Astrocyte (in vitro differentiated cells and primary cell): Measurements from ENCODE around the gene HMX1.

Experiments used
- EZH2 ChIP-seq: IDR thresholded peaks from 2 replicates; pipeline ENCODE4 v1.6.1; 2012; ENCODE audit warnings: mild to moderate bottlenecking, low read length, inconsistent platforms; ENCODE audit not compliant: insufficient read depth
- TF ChIP-seq, protein P1 (sequence below): IDR thresholded peaks from 2 replicates; pipeline ENCODE4 v1.5.1; 2011; ENCODE audit warnings: low read depth, mild to moderate bottlenecking, inconsistent platforms, low read length, moderate library complexity; ENCODE audit not compliant: insufficient read depth

DNA sequence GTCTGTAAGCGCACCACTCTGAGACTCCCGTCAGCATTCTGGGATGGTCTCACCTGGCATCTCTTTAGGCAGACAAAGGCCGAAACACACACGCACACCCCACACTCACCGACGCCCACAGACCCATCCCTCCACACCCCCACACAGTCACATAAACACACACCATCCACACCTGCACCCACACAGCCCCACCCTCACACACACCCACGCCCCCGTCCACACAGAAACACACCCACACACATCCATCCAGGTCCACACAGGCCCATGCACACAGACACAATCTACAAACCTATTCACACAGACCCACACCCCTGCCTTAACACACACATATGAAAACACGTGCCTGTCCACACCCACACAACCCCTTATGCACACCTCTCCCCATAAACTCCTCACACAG lies 9.2 kb upstream of the HMX1 start:
- TF ChIP-seq, protein P1, sequence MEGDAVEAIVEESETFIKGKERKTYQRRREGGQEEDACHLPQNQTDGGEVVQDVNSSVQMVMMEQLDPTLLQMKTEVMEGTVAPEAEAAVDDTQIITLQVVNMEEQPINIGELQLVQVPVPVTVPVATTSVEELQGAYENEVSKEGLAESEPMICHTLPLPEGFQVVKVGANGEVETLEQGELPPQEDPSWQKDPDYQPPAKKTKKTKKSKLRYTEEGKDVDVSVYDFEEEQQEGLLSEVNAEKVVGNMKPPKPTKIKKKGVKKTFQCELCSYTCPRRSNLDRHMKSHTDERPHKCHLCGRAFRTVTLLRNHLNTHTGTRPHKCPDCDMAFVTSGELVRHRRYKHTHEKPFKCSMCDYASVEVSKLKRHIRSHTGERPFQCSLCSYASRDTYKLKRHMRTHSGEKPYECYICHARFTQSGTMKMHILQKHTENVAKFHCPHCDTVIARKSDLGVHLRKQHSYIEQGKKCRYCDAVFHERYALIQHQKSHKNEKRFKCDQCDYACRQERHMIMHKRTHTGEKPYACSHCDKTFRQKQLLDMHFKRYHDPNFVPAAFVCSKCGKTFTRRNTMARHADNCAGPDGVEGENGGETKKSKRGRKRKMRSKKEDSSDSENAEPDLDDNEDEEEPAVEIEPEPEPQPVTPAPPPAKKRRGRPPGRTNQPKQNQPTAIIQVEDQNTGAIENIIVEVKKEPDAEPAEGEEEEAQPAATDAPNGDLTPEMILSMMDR = no peak
- no peak for TF ChIP-seq EZH2
